Mucosa of descending colon (tissue), 3 donors: Measurements from ENCODE around the gene IL36B. TPM values are rescaled to one million over a fixed set of nuclear protein-coding genes. Genes with fewer than 3 reads are reported as not detected.

Experiments used
- ATAC-seq: fragments of 200-7000 bp; cut with Tn5 transposase; one replicate; pipeline ENCODE4 v1.9.1; 2020; ENCODE audit warnings: mild to moderate bottlenecking, moderate library complexity
- DNase-seq, 3 donors: peaks; one replicate each; pipeline ENCODE4 v3.0.0-alpha.2; 2020
- H3K36me3 ChIP-seq: fragments of 200-600 bp; one replicate; pipeline ENCODE4 v1.8.0; 2021; ENCODE audit warnings: low read depth, mild to moderate bottlenecking
- H3K4me1 ChIP-seq: fragments of 200-600 bp; one replicate; pipeline ENCODE4 v1.8.0; 2021; ENCODE audit warnings: low read depth, mild to moderate bottlenecking
- H3K4me3 ChIP-seq: fragments of 200-600 bp; one replicate; pipeline ENCODE4 v1.8.0; 2021; ENCODE audit warnings: mild to moderate bottlenecking
- H3K9me3 ChIP-seq: fragments of 200-600 bp; one replicate; pipeline ENCODE4 v1.8.0; 2021; ENCODE audit warnings: mild to moderate bottlenecking
- CTCF ChIP-seq: fragments of 200-600 bp; IDR thresholded peaks from one replicate; pipeline ENCODE4 v1.8.0; 2022; ENCODE audit warnings: antibody characterized with exemption, mild to moderate bottlenecking
- intact Hi-C, 2 donors: fragments of 100-400 bp; cut with DNase I in 1 of 2; cut with micrococcal nuclease in 1 of 2; formaldehyde crosslinking; loops; one replicate each; pipeline versions ENCODE4 v1.11.0 to v1.11.1; 2022; cut with DNase I, micrococcal nuclease
- total RNA-seq, 3 donors: library from RNA; stranded (reverse); fragmentation: NEBNext Ultra II Directional in 2 of 3; extraction: Animal tissue kit (Norgen Biotek cat#: 25700) in 2 of 3; gene quantifications; one replicate each; pipeline versions ENCODE4 v1.2.1 to v1.2.4, GENCODE V29; 2021 to 2023
- donor health status: DM: no; HTN: no; CAD: no; lungs with moderate emphysema.
- donor health status: DM: no; HTN: no; CAD: no.
- donor health status: DM: no; HTN: yes; CAD: no.

IL36B gene
- total RNA-seq, 3 donors from 2014 or later = not detected

DNA sequence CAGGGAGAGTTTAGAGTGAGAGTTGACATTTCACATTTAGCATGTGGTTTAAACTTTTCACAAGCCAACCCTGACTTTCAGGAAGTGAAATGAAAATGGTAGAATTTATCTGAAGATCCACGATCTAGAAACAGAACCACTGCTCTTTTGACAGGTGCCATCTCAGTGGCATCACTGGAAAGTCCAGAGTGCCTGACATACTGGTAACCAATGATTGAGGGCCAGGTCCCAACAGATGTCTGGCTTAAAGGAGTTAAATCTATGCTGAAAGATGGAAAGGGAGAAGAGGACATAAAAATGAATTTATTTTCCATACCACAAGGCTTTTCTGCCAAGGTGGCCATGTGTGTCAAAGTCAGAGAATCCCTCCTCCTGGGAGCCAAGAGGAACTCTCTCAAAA lies 72.1 kb downstream of the IL36B start:
- H3K36me3 ChIP-seq = no peaks in the 10 kb centered on the region
- DNase-seq (no peak), ATAC-seq (no peak)
- H3K9me3 ChIP-seq = no peaks in the 10 kb centered on the region
- intact Hi-C loops = no loop called here
- H3K4me1 ChIP-seq = no peaks in the 10 kb centered on the region
- H3K4me3 ChIP-seq = no peak overlapping the region
- no peak for TF ChIP-seq CTCF

GRCh38 chr2:112979731-112980130 lies 72.9 kb downstream of the IL36B start:
- ATAC-seq (no peak), DNase-seq (no peak)
- TF ChIP-seq CTCF = no peak
- intact Hi-C loops = no loop called here
- no peak overlapping the region for H3K4me3 ChIP-seq
- no peaks in the 10 kb centered on the region for H3K9me3 ChIP-seq
- H3K36me3 ChIP-seq = no peaks in the 10 kb centered on the region
- no peaks in the 10 kb centered on the region for H3K4me1 ChIP-seq

DNA sequence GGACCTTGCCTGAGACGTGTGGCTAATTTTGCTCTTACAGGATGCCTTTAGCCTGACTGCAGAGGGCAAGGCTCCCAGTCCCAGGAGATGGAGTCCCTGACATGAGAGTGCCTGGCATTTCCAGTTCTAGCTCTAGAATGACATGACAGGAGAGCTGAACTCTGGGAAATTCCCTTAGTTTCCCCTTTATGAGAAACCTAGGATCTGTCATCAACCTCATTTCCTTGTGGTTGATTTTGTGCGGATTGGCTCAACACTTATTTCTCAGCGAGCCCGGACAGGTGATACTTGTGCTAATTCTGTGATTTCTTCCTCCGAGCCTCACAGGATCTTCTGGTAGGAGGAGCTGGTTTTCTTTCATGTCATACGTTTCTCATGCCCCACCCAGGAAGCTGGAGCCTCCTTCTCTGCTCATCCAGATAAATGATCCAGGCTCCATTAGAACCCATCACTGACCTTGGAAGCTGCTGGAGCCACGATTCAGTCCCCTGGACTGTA lies 75.1 kb downstream of the IL36B start, which contains the start of gene IL36G:
Gene IL36G (plus strand): TSS at position 448 of the 498 bp plus-strand sequence. CDS start 633 bp downstream, outside the sequence.
- no peaks in the 10 kb centered on the region for H3K4me1 ChIP-seq
- H3K4me3 ChIP-seq = no peak within 1 kb of the TSS
- no peak for ATAC-seq
- no peak for DNase-seq
- H3K9me3 ChIP-seq = no peaks in the 10 kb centered on the region
- no peaks in the 10 kb centered on the region for H3K36me3 ChIP-seq
- intact Hi-C loops = no loop called here
- TF ChIP-seq CTCF = no peak

Other genes starting within 250 kb of the IL36B start
- 1 to 10 TPM; 2.1 to 6.4 (median 4.2) TPM for gene IL1B, start 216.1 kb downstream of the IL36B start, total RNA-seq
- under 1 TPM in 2 of 3 donors, not detected in 1; 0.67 to 0.82 TPM for gene IL37, start 141.7 kb downstream of the IL36B start, total RNA-seq
- not detected for gene IL36G, start 74.9 kb downstream of the IL36B start, total RNA-seq
- gene IL36A, start 47.4 kb downstream of the IL36B start, total RNA-seq = not detected
- not detected for gene IL36RN, start 6.3 kb upstream of the IL36B start, total RNA-seq
- not detected for gene IL1F10, start 15.1 kb upstream of the IL36B start, total RNA-seq
- gene IL1RN, start 74.7 kb upstream of the IL36B start, total RNA-seq = 10 to 100 TPM in 1 of 3 donors, under 1 TPM in 2; 0.17 to 11.9 (median 0.76) TPM
- gene PSD4, start 121.1 kb upstream of the IL36B start, total RNA-seq = 10 to 100 TPM; 40.8 to 91.3 (median 64.4) TPM
- 1 to 10 TPM in 2 of 3 donors, under 1 TPM in 1; 0.82 to 6.2 (median 4.8) TPM for gene PAX8, start 226.1 kb upstream of the IL36B start, total RNA-seq